SW 1271 (cell line): ENCODE data around the gene DUSP23.

ENCODE experiments used
- DNase-seq, 2 experiments: peaks; one replicate each; lab custom pipeline; 2025; lab: John Stamatoyannopoulos, UW

The DUSP23 gene

DNA sequence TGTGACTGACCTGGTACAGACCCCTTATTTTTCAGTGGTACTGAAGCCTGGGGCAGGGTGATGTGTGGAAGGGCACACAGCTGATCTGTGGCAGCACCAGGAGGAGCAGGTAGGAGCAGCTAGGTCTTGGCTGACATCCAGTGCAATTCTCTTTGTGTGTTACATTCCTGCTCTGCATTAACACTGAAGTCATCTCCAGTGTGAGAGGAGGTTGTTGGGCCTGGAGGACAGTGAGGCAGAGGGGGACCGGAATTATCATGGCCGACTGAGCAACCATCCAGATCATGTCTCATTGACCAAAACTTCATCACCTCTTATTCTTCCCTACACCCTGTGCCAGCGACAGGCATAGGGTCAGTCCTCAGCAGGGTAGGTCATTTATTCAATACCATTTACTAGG, 47.4 kb downstream of the DUSP23 start:
- no peak for DNase-seq

DNA sequence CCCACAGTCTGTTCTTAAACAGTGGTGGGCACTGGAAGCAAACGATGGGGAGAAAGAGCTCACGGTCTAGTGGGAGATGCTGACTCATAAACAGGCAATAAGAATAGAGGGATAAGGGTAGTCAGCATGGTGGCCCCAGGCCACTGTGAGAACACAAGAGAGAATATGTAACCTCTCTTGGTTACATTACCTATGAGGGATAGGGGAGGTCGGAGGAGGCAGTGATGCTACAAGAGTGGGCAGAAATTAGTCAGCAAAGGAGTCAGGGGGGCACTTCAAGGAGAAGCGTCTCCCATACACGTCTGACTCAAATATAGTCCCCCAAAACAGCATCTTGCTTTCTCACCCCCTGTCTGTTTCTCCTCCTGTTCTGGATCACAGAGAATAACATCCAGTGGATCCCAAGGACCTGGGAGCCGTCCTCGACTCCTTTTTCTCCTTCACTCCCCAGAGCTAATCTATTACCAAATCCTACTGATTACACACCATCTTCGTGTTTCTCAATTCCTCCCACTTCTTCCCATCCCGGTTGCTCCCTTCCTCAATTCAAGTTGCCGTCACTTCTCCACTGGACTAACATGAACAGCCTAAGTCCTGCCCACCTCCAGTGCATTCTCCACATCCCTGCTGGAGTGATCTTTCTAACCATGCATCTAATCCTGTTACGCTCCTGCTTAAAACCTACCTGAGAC, 48.0 kb downstream of the DUSP23 start:
- no peak for DNase-seq

DNA sequence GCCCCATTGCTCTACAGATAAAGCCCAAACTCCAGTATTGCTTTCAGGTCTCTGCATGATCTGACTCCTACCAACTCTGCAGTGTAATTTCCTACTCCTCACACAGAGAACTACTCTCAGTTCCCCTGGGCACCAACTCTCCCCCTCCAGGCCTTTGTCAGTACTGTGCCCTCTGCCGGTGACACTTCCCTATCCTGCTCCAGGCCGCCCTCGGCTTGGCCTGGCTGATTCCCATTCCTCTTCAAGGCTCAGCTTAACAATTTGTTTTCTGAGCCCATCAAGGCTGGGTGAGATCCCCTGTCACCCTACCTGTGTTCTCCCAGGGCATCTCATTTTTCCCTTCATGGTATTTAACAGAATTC, 48.5 kb downstream of the DUSP23 start:
- DNase-seq = no peak

DNA sequence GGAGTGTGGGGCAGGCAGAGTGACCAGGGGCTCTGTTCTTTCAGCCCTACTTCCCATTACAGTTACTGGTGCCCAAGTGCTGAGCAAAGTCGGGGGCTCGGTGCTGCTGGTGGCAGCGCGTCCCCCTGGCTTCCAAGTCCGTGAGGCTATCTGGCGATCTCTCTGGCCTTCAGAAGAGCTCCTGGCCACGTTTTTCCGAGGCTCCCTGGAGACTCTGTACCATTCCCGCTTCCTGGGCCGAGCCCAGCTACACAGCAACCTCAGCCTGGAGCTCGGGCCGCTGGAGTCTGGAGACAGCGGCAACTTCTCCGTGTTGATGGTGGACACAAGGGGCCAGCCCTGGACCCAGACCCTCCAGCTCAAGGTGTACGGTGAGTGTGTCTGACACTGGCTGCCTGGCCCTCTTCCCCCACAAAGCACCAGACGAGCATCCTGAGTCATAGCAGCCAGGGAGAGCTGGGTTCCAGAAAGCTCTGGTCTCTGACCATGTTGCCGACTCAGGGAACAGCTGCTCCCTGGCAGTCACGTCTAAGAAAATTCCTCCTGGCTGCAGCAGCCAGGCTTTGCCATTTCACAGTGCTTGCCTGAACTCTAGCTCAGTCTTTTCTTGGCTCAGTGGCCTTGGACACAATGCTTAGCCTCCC, 49.2 kb downstream of the DUSP23 start:
- DNase-seq = no peak

DNA sequence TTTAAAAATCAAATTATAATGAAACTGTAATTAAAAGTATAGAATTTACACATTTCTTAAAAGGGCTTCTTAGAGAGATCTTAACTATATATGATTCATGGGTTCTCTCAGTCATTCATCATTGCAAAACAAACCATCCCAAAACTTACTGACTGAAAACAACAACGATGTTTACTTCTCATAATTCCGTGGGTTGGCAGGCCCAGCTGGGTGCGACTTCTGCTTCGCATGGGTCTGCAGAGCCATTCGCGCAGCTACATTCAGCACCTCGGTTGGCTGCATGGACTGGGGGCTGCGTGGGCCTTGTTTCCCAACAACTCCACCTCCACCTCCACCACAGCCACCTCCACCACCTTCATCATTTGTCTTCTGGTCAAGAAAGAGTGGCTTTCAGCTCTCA, 50.0 kb downstream of the DUSP23 start:
- no peak for DNase-seq

DNA sequence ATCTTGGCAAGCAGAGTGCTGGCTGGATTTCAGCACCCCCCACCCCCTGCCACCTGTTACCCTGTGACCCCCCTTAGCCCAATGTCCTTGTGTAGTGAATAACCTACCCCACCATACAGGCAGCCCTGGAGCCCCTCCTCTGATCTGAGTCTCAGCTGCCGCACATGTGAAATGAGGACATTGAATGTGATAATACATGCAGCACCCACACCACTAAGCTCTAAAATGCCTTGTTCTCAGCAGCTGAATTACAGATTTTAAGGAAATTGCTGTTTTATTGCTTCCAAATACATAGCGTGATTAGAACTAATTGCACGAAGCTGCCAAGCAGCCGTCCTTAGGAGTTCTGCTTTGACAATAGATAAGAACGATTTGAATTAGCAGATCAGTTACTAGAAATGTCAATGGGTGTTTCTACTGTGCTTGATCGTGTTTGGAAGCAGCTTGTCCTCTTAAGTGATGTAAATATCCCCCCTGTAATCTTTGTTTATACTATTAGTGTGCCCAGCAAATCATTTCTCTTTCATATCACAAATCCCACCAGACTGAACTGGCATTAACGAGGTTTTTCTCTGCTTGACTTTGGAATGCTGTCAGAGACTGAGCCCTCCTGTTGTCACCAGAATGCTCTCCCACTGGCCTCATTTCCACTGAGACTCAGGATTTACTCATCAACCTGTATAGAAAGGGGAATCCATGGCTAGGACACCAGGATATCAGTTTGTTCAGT, 50.8 kb downstream of the DUSP23 start:
- DNase-seq = no peak
